ENCODE measurements around the gene TSPAN9. TPM values are rescaled to one million over a fixed set of nuclear protein-coding genes. Genes with fewer than 3 reads are reported as not detected.

The TSPAN9 gene
- total and polyA plus RNA-seq, 8 donors, result 1.4 to 58.3 (median 7.9) TPM

DNA sequence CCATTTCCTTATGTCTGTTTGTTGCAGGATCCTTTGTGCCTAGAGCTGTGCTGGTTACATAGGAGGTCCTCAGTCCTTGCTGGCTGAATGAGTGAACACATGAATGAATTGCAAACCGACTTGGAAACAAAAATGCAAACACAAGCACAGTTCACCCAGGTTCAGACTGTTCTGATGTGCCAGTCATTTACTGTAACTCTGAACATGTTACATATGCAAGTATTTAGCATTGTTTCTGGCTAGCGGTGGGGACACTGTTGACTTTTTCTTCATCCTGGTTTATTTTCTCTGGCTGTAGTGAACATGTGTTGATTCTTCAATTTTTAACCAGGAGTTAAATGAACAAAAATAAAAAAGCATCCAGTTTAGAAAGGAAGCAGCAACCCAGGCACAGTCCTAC is 33.4 kb downstream of the TSPAN9 start:
- intact Hi-C loops (cut with DNase I; ENCODE audit: low total_unique reads), result no loop called here
- TF ChIP-seq POLR2A (IDR thresholded peaks at IDR 0.05), result no peak
- TF ChIP-seq EP300 (IDR thresholded peaks at IDR 0.05), result no peak
- no peak for TF ChIP-seq POLR2AphosphoS5 (IDR thresholded peaks at IDR 0.05)
- TF ChIP-seq, protein P1, sequence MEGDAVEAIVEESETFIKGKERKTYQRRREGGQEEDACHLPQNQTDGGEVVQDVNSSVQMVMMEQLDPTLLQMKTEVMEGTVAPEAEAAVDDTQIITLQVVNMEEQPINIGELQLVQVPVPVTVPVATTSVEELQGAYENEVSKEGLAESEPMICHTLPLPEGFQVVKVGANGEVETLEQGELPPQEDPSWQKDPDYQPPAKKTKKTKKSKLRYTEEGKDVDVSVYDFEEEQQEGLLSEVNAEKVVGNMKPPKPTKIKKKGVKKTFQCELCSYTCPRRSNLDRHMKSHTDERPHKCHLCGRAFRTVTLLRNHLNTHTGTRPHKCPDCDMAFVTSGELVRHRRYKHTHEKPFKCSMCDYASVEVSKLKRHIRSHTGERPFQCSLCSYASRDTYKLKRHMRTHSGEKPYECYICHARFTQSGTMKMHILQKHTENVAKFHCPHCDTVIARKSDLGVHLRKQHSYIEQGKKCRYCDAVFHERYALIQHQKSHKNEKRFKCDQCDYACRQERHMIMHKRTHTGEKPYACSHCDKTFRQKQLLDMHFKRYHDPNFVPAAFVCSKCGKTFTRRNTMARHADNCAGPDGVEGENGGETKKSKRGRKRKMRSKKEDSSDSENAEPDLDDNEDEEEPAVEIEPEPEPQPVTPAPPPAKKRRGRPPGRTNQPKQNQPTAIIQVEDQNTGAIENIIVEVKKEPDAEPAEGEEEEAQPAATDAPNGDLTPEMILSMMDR (IDR thresholded peaks at IDR 0.05), result no peak

DNA sequence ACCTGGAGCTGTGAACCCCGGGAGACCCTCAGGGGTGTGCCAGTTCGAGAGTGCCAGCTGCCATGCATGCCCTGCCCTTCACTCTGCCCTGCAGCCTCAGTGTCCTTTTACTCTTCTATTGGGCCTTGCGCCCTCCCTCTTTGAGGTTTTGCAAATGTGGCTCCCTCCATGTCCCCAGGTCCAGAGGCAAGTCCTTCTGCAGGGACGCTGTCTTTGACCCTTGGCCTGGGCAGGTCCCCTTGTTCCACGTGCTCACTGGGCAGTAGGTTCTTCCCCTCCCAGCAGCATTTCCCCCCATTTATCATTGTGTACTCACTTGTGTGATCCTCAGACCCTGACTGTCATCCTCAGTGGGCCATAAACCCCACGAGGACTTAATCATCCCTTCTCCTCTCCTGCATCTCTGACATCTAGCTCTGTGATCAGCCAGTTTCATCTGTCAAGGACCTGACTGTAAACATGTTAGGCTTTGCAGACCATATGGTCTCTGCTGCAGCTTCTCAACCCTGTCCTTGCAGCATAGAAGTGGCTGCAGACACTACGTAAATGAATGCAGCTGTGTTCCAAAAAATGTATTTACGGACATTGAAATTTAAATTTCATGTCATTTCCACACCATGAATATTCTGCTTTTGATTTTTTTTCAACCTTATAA is 36.6 kb downstream of the TSPAN9 start:
- WGBS, 5 donors, result 72 to 83% (median 80%) methylated on average over 8 of the region's 8 CpGs
- Histone ChIP-seq H3K27ac (no peak overlapping the region), H3K9me3 (no peaks in the 10 kb centered on the region), H3K4me1 (peaks cover 0 to 26% (median 10%) of the 10 kb centered on the region in 4 donors), H3K4me3 (no peak overlapping the region), H3K36me3 (peaks cover 0 to 5% (median 2%) of the 10 kb centered on the region in 4 donors), H3K27me3 (no peaks in the 10 kb centered on the region)
- intact Hi-C loops (cut with DNase I; ENCODE audit: low total_unique reads), result no loop called here
- TF ChIP-seq POLR2A (IDR thresholded peaks at IDR 0.05), result no peak
- no peak for TF ChIP-seq POLR2AphosphoS5 (IDR thresholded peaks at IDR 0.05)
- no peak for TF ChIP-seq EP300 (IDR thresholded peaks at IDR 0.05)
- TF ChIP-seq, protein P1 (IDR thresholded peaks at IDR 0.05), result no peak
- DNase-seq, result no peak

More for the DNA sequence above, 33.4 kb downstream of the TSPAN9 start:
- H3K4me1 ChIP-seq, result peaks cover 0 to 24% (median 0%) of the 10 kb centered on the region in 4 donors
- WGBS, 5 donors, result 49 to 62% (median 53%) methylated on average over 2 of the region's 2 CpGs
- DNase-seq, result no peak
- H3K9me3 ChIP-seq, result no peaks in the 10 kb centered on the region
- H3K27ac ChIP-seq, result no peak overlapping the region
- H3K27me3 ChIP-seq, result no peaks in the 10 kb centered on the region
- H3K4me3 ChIP-seq, result no peak overlapping the region
- peaks cover 0 to 5% (median 2%) of the 10 kb centered on the region in 4 donors for H3K36me3 ChIP-seq

GRCh38 chr12:3114671-3115070 is 37.5 kb downstream of the TSPAN9 start:
- intact Hi-C loops (cut with DNase I; ENCODE audit: low total_unique reads), result no loop called here
- peaks cover 0 to 5% (median 2%) of the 10 kb centered on the region in 4 donors for H3K36me3 ChIP-seq
- peaks cover 4 to 34% (median 17%) of the 10 kb centered on the region in 4 donors for H3K4me1 ChIP-seq
- H3K4me3 ChIP-seq, result no peak overlapping the region
- H3K27me3 ChIP-seq, result no peaks in the 10 kb centered on the region
- no peak for DNase-seq
- H3K9me3 ChIP-seq, result no peaks in the 10 kb centered on the region
- WGBS, 5 donors, result 94 to 97% (median 96%) methylated on average over 4 of the region's 4 CpGs
- TF ChIP-seq POLR2AphosphoS5 (IDR thresholded peaks at IDR 0.05), result no peak
- TF ChIP-seq, protein P1 (IDR thresholded peaks at IDR 0.05), result no peak
- no peak for TF ChIP-seq EP300 (IDR thresholded peaks at IDR 0.05)
- TF ChIP-seq POLR2A (IDR thresholded peaks at IDR 0.05), result no peak
- no peak overlapping the region for H3K27ac ChIP-seq

- 80 to 95% (median 90%) methylated on average over 3 of the region's 3 CpGs for WGBS, 5 donors
- TF ChIP-seq, protein P1 (IDR thresholded peaks at IDR 0.05), result no peak
- TF ChIP-seq POLR2AphosphoS5 (IDR thresholded peaks at IDR 0.05), result no peak
- TF ChIP-seq POLR2A (IDR thresholded peaks at IDR 0.05), result no peak
- intact Hi-C loops (cut with DNase I; ENCODE audit: low total_unique reads), result no loop called here
- H3K36me3 ChIP-seq, result peaks cover 0 to 5% (median 2%) of the 10 kb centered on the region in 4 donors
- H3K27ac ChIP-seq, result no peak overlapping the region
- no peaks in the 10 kb centered on the region for H3K27me3 ChIP-seq
- no peaks in the 10 kb centered on the region for H3K9me3 ChIP-seq
- peaks cover 4 to 38% (median 18%) of the 10 kb centered on the region in 4 donors for H3K4me1 ChIP-seq
- no peak overlapping the region for H3K4me3 ChIP-seq
- no peak for DNase-seq
These were observed 37.9 kb downstream of the TSPAN9 start for GRCh38 chr12:3115078-3115477.
